DOHH2 (cell line): ENCODE results near the gene ZNF473.

Experiments
- H3F3A ChIP-seq: fragments of 200-600 bp; sonication (generic), shearing (Covaris generic); 2 replicates; pipeline ENCODE4 v1.6.0; 2016; ENCODE audit warnings: antibody characterized with exemption, mild to moderate bottlenecking; ENCODE audit not compliant: control insufficient read depth, insufficient read depth
- H3K27ac ChIP-seq: fragments of 200-600 bp; sonication (generic); 2 replicates; pipeline ENCODE4 v1.5.1; 2014; ENCODE audit warnings: low read depth, mild to moderate bottlenecking, low read length, moderate library complexity
- H3K27me3 ChIP-seq: fragments of 200-600 bp; sonication (generic); 2 replicates; pipeline ENCODE4 v1.6.1; 2014; ENCODE audit warnings: mild to moderate bottlenecking, low read length, mixed read lengths; ENCODE audit not compliant: control insufficient read depth
- H3K36me3 ChIP-seq: fragments of 200-600 bp; sonication (generic); 2 replicates; pipeline ENCODE4 v1.6.1; 2014; ENCODE audit warnings: mild to moderate bottlenecking, low read length, moderate library complexity, mixed read lengths; ENCODE audit not compliant: control insufficient read depth
- H3K4me1 ChIP-seq: fragments of 200-600 bp; sonication (generic); 2 replicates; pipeline ENCODE4 v1.6.1; 2014; ENCODE audit warnings: mild to moderate bottlenecking, low read length, mixed read lengths; ENCODE audit not compliant: control insufficient read depth
- H3K4me2 ChIP-seq: fragments of 200-600 bp; sonication (generic); 2 replicates; pipeline ENCODE4 v1.6.0; 2014; ENCODE audit warnings: mild to moderate bottlenecking, low read length, moderate library complexity
- H3K4me3 ChIP-seq: fragments of 200-600 bp; sonication (generic); 2 replicates; pipeline ENCODE4 v1.5.1; 2014; ENCODE audit warnings: mild to moderate bottlenecking, low read length, mixed read lengths
- H3K79me2 ChIP-seq: fragments of 200-600 bp; sonication (generic); 2 replicates; pipeline ENCODE4 v1.6.1; 2014; ENCODE audit warnings: mild to moderate bottlenecking, low read length, mixed read lengths; ENCODE audit not compliant: control insufficient read depth
- H3K9me2 ChIP-seq: fragments of 200-600 bp; sonication (generic); replicated peaks from 2 replicates; pipeline ENCODE4 v1.6.1; 2014; ENCODE audit warnings: mild to moderate bottlenecking, low read length, mixed read lengths; ENCODE audit not compliant: control insufficient read depth
- H3K9me3 ChIP-seq: fragments of 200-600 bp; sonication (generic); 2 replicates; pipeline ENCODE4 v1.6.1; 2014; ENCODE audit warnings: antibody characterized with exemption, low read length, mixed read lengths; ENCODE audit not compliant: control insufficient read depth, insufficient read depth
- H4K20me1 ChIP-seq: fragments of 200-600 bp; sonication (generic); 2 replicates; pipeline ENCODE4 v1.6.0; 2014; ENCODE audit warnings: low read depth, mild to moderate bottlenecking, antibody characterized with exemption, low read length, moderate library complexity; ENCODE audit not compliant: control insufficient read depth, insufficient read depth
- EZH2phosphoT487 ChIP-seq: fragments of 200-600 bp; sonication (generic); IDR thresholded peaks from 2 replicates; pipeline ENCODE4 v1.6.1; 2017; ENCODE audit warnings: borderline replicate concordance, mild to moderate bottlenecking, antibody characterized with exemption, low read length, moderate library complexity, mixed read lengths
- TF ChIP-seq, protein P1 (sequence below): fragments of 200-600 bp; sonication (generic); IDR thresholded peaks from one replicate; pipeline ENCODE4 v1.5.1; 2014; ENCODE audit warnings: antibody characterized with exemption, mild to moderate bottlenecking, low read depth, low read length; ENCODE audit not compliant: poor library complexity, severe bottlenecking

ZNF473 gene

DNA sequence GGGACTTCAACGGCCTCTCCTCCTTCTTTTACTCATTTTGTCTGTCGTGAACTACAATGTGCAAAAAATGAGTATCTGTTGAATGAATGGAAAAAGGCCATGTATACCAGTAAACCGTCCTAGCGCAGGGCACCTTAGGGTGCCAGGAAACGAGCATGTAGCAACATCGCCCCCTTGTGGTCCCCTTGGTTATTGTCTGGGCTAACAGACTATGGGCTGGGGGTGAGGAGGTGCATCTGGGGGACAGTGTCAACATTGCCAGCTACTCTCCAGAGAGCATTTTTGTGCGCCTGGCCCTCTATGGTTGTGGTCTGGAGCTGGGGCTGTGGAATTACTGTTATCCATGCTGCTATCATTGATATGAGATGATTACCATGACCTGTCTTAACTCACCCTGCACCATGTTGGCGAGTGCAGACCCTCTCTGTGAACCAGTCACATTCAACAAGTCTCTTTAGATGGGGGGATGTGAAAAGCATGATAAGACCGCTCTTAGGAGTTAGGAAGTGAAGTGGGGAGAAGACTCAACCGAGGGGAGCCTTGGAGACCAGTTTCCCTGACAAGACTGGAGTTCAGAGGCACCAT, 42.1 kb upstream of the ZNF473 start:
- no peaks in the 10 kb centered on the region for H3K4me1 ChIP-seq
- H3K79me2 ChIP-seq = no peaks in the 10 kb centered on the region
- H3K36me3 ChIP-seq = no peaks in the 10 kb centered on the region
- H3K27me3 ChIP-seq = no peaks in the 10 kb centered on the region
- TF ChIP-seq, protein P1, sequence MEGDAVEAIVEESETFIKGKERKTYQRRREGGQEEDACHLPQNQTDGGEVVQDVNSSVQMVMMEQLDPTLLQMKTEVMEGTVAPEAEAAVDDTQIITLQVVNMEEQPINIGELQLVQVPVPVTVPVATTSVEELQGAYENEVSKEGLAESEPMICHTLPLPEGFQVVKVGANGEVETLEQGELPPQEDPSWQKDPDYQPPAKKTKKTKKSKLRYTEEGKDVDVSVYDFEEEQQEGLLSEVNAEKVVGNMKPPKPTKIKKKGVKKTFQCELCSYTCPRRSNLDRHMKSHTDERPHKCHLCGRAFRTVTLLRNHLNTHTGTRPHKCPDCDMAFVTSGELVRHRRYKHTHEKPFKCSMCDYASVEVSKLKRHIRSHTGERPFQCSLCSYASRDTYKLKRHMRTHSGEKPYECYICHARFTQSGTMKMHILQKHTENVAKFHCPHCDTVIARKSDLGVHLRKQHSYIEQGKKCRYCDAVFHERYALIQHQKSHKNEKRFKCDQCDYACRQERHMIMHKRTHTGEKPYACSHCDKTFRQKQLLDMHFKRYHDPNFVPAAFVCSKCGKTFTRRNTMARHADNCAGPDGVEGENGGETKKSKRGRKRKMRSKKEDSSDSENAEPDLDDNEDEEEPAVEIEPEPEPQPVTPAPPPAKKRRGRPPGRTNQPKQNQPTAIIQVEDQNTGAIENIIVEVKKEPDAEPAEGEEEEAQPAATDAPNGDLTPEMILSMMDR = peak; percentile 91
- no peak for TF ChIP-seq EZH2phosphoT487
- no peak overlapping the region for H3K27ac ChIP-seq
- no peaks in the 10 kb centered on the region for H3K9me2 ChIP-seq
- H3K9me3 ChIP-seq = no peaks in the 10 kb centered on the region
- H3K4me3 ChIP-seq = no peak overlapping the region
- H3K4me2 ChIP-seq = no peak overlapping the region
- H3F3A ChIP-seq = no peaks in the 10 kb centered on the region
- peaks cover 8% of the 10 kb centered on the region for H4K20me1 ChIP-seq

- Histone ChIP-seq H3K4me3 (no peak overlapping the region), H3K9me2 (no peaks in the 10 kb centered on the region), H3K79me2 (no peaks in the 10 kb centered on the region), H3F3A (no peaks in the 10 kb centered on the region), H3K4me1 (no peaks in the 10 kb centered on the region), H3K36me3 (no peaks in the 10 kb centered on the region), H3K27ac (no peak overlapping the region), H3K4me2 (no peak overlapping the region), H4K20me1 (peaks cover 8% of the 10 kb centered on the region), H3K27me3 (no peaks in the 10 kb centered on the region), H3K9me3 (no peaks in the 10 kb centered on the region)
- TF ChIP-seq, protein P1 = no peak
- TF ChIP-seq EZH2phosphoT487 = no peak
Observed at GRCh38 chr19:49984491-49984890, 41.3 kb upstream of the ZNF473 start.

DNA sequence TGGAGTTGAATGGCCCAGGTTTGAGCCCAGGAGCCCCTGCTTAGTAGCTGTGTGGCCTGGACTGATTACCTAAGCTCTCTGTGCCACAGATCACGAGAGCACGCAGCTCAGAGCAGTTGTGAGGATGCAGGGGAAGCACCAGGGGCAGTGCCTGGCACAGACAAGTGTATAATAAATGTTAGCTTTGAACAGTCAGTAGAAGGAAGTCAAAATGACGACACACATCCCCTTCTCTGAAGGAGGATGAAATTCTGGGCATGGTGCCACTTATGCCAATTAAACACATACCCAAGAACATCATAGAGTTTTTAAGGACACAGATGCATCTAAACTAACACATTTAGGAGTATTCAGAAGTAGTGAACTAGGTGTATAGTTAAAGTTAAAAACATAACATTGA, 39.9 kb upstream of the ZNF473 start:
- H3K4me1 ChIP-seq = no peaks in the 10 kb centered on the region
- no peaks in the 10 kb centered on the region for H3F3A ChIP-seq
- H3K79me2 ChIP-seq = no peaks in the 10 kb centered on the region
- H3K4me2 ChIP-seq = no peak overlapping the region
- H3K27ac ChIP-seq = no peak overlapping the region
- no peaks in the 10 kb centered on the region for H3K36me3 ChIP-seq
- H3K4me3 ChIP-seq = no peak overlapping the region
- peaks cover 8% of the 10 kb centered on the region for H4K20me1 ChIP-seq
- no peaks in the 10 kb centered on the region for H3K9me3 ChIP-seq
- no peaks in the 10 kb centered on the region for H3K27me3 ChIP-seq
- H3K9me2 ChIP-seq = no peaks in the 10 kb centered on the region
- TF ChIP-seq, protein P1 = no peak
- TF ChIP-seq EZH2phosphoT487 = no peak

DNA sequence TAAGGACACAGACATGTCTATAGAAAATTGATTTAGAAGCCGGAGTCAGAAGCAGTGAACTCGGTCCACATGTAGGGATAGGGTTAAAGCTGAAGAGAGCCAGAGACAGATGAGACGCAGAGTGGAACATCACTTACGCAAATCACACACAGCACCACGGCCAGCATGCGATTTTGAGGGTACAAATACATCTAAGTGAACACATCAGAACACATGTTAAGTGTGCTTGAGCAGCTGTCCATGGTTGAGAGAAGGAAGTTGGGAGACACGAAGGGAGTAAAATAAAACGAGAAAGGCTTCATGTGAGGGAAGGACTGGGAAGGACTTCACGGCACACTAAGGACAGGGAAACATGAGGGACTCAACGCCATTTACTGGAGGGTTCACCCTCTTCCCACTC, 39.5 kb upstream of the ZNF473 start:
- Histone ChIP-seq H3F3A (no peaks in the 10 kb centered on the region), H3K9me3 (no peaks in the 10 kb centered on the region), H4K20me1 (peaks cover 8% of the 10 kb centered on the region), H3K27ac (no peak overlapping the region), H3K4me2 (no peak overlapping the region), H3K4me1 (no peaks in the 10 kb centered on the region), H3K36me3 (no peaks in the 10 kb centered on the region), H3K4me3 (no peak overlapping the region), H3K27me3 (no peaks in the 10 kb centered on the region), H3K79me2 (no peaks in the 10 kb centered on the region), H3K9me2 (no peaks in the 10 kb centered on the region)
- no peak for TF ChIP-seq EZH2phosphoT487
- TF ChIP-seq, protein P1 = no peak
